ENCODE data around the gene ZNF518A. TPM values are rescaled to one million over a fixed set of nuclear protein-coding genes. Genes with fewer than 3 reads are reported as not detected.

ZNF518A gene
- total and polyA plus RNA-seq, 9 of the 15 experiments (the other 6 are each of a cell fraction or from before 2014, with no cell fraction given), result 6.3 to 30.0 (median 17.4) TPM

GRCh38 chr10:96090463-96090800, 39.7 kb upstream of the ZNF518A start:
- peaks cover 6% of the 10 kb centered on the region; the same call in 1 of the 3 replicates for H3K79me2 ChIP-seq (ENCODE audit: control insufficient read depth, insufficient read depth, low read length)
- H3K4me3 ChIP-seq, result peak overlapping the region; percentile 55
- intact Hi-C loops (cut with micrococcal nuclease) (loop anchor here (1.0 kb wide), 1 partner anchor 40 kb away; the partner anchor contains the start of gene ZNF518A), in situ Hi-C loops (cut with MboI) (no loop called here)
- peaks cover 0 to 21% of the 10 kb centered on the region in 2 experiments; a peak in 4 of 5 replicates for H3K4me1 ChIP-seq (replicated peaks in 1 of 2; ENCODE audit: control insufficient read depth in 2 of 2, insufficient read depth in 2 of 2, low read length in 2 of 2)
- ChIA-PET CTCF (ENCODE audit: low intra/inter-chr PET ratio) (interaction anchor here (0.6 kb wide), 1 partner anchor 39 kb away, joined by 3 read pairs; no protein-coding TSS in a partner anchor), POLR2A (interaction anchor here (1.1 to 2.5 kb wide), 9 partner anchors 9 to 139 kb away, joined by 3 to 41 read pairs (median 7); partner anchors contain the start of gene ZNF518A)
- WGBS (ENCODE audit: insufficient coverage, low coverage, missing lambda C conversion rate), result 70% methylated on average over 9 of the region's 9 CpGs
- peak overlapping the region in 1 of 2 experiments; percentile 93; a peak in 2 of 4 replicates for H3K9ac ChIP-seq (ENCODE audit: insufficient read depth in 1 of 2, low read depth in 2 of 2, low read length in 2 of 2)
- H3K27me3 ChIP-seq (ENCODE audit: control insufficient read depth in 2 of 2, insufficient read depth in 2 of 2, low read length in 2 of 2), result no peaks in the 10 kb centered on the region
- DNase-seq (ENCODE audit: extremely low read depth in 1 of 4, low spot score in 3 of 4), result no peak
- FAIRE-seq, result no peak
- no peaks in the 10 kb centered on the region for H3K9me1 ChIP-seq (ENCODE audit: control insufficient read depth, insufficient read depth, low read length)
- no peak for ATAC-seq
- peak overlapping the region; percentile 85 for H2AFZ ChIP-seq (ENCODE audit: low read depth, low read length)
- peaks cover 4% of the 10 kb centered on the region; the same call in 1 of the 3 replicates for H3K36me3 ChIP-seq (ENCODE audit: control insufficient read depth, insufficient read depth, low read length)
- no peaks in the 10 kb centered on the region; the same call in 1 of the 2 replicates for H3K9me3 ChIP-seq (replicated peaks; ENCODE audit: control insufficient read depth, insufficient read depth, low read depth, low read length)
- H4K20me1 ChIP-seq (replicated peaks; ENCODE audit: control insufficient read depth, insufficient read depth, low read length), result no peaks in the 10 kb centered on the region
- peak overlapping the region; percentile 96 for H3K27ac ChIP-seq (ENCODE audit: extremely low read depth, low read depth, low read length)
- peak overlapping the region; percentile 88 for H3K4me2 ChIP-seq (ENCODE audit: insufficient read depth, low read length)
- TSS peak; percentile 99 for BruUV-seq (replicated peaks)
- TF ChIP-seq ZNF584 (CRISPR knock-in tag; IDR thresholded peaks at IDR 0.05; ENCODE audit: low read depth), result no peak
- TF ChIP-seq ZNF134 (CRISPR knock-in tag; conservative IDR thresholded peaks at IDR 0.05), result 0 out of 2 replicates have a peak, but pooled peaks have one; percentile 28
- TF ChIP-seq SRSF1 (IDR thresholded peaks at IDR 0.05; ENCODE audit: low read depth, low read length), result no peak
- no peak for TF ChIP-seq NR3C1 (CRISPR knock-in tag; IDR thresholded peaks at IDR 0.05)
- no peak for TF ChIP-seq GABPB2 (CRISPR knock-in tag; conservative IDR thresholded peaks at IDR 0.05)
- TF ChIP-seq ZBTB34 (CRISPR knock-in tag; IDR thresholded peaks at IDR 0.05), result no peak
- no peak for TF ChIP-seq FOXJ2 (tag; IDR thresholded peaks at IDR 0.05)
- TF ChIP-seq TEAD1 (CRISPR knock-in tag; IDR thresholded peaks at IDR 0.05), result no peak
- no peak for TF ChIP-seq RREB1 (CRISPR knock-in tag; IDR thresholded peaks at IDR 0.05)
- TF ChIP-seq, protein P1, sequence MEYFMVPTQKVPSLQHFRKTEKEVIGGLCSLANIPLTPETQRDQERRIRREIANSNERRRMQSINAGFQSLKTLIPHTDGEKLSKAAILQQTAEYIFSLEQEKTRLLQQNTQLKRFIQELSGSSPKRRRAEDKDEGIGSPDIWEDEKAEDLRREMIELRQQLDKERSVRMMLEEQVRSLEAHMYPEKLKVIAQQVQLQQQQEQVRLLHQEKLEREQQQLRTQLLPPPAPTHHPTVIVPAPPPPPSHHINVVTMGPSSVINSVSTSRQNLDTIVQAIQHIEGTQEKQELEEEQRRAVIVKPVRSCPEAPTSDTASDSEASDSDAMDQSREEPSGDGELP (CRISPR knock-in tag; IDR thresholded peaks at IDR 0.05; ENCODE audit: borderline replicate concordance), result no peak
- TF ChIP-seq NRF1 (conservative IDR thresholded peaks at IDR 0.05 in 1 of 2, IDR thresholded peaks at IDR 0.05 in 1 of 2), result no peak
- no peak for TF ChIP-seq NR0B1 (IDR thresholded peaks at IDR 0.05; ENCODE audit: partially characterized antibody)
